K562 (cell line): ENCODE data around the gene GMPR. TPM values are rescaled to one million over a fixed set of nuclear protein-coding genes. Genes with fewer than 3 reads are reported as not detected.
A peak's percentile ranks its signal among the peaks of the same experiment; 100 is the strongest.

ENCODE experiments used
- ATAC-seq: fragments of 200-7000 bp; cut with Tn5 transposase; 3 replicates; pipeline ENCODE4 v1.9.1; 2020; ENCODE audit warnings: moderate library complexity
- BruUV-seq: library from RNA; stranded (reverse); fragments of 400-500 nt; replicated peaks from 2 replicates; lab custom pipeline; 2021; lab: Mats Ljungman, UMichigan
- CTCF ChIA-PET: fragments of 300-600 bp; formaldehyde crosslinking; extraction: SDS; loops from one replicate; lab custom pipeline; 2021; ENCODE audit warnings: low intra/inter-chr PET ratio; lab: Yijun Ruan, JAX
- POLR2A ChIA-PET: fragments of 300-600, 350-650 bp; sonication (Branson Sonifier 250); formaldehyde crosslinking; extraction: SDS; loops from one replicate; lab custom pipeline; 2021; ENCODE audit warnings: antibody characterized with exemption, inconsistent platforms; lab: Yijun Ruan, JAX
- DNase-seq, 4 experiments: peaks; one replicate each; pipeline versions ENCODE4 v3.0.0 to v3.0.0-alpha.2; 2011 to 2018; ENCODE audit warnings: low spot score in 3 of 4, mixed read lengths in 3 of 4; ENCODE audit errors: extremely low read depth in 1 of 4
- FAIRE-seq: peaks from 2 replicates; lab custom pipeline; 2011; peaks lifted over from hg19 to GRCh38; lab: Jason Lieb, UNC
- H2AFZ ChIP-seq: 2 replicates; pipeline ENCODE4 v1.6.0; 2011; ENCODE audit warnings: low read depth, low read length, control low read depth, inconsistent platforms
- H3K27ac ChIP-seq: fragments of 200-600 bp; 3 replicates; pipeline ENCODE4 v1.8.0; 2011; ENCODE audit warnings: low read depth, mild to moderate bottlenecking, control low read depth, inconsistent platforms, low read length, moderate library complexity, mixed read lengths; ENCODE audit errors: extremely low read depth
- H3K27me3 ChIP-seq, 2 experiments: fragments of 300-600 bp in 1 of 2; 2 replicates in 1 of 2; 3 replicates in 1 of 2; pipeline versions ENCODE4 v1.6.0 to v1.8.0; 2011; ENCODE audit warnings: inconsistent platforms in 2 of 2, low read length in 2 of 2, mild to moderate bottlenecking in 1 of 2, mixed read lengths in 1 of 2, moderate library complexity in 1 of 2; ENCODE audit not compliant: control insufficient read depth in 2 of 2, insufficient read depth in 2 of 2
- H3K36me3 ChIP-seq: fragments of 300-600 bp; 3 replicates; pipeline ENCODE4 v1.8.0; 2011; ENCODE audit warnings: mild to moderate bottlenecking, low read length, inconsistent platforms; ENCODE audit not compliant: control insufficient read depth, insufficient read depth
- H3K4me1 ChIP-seq, 2 experiments: fragments of 200-600 bp in 1 of 2; replicated peaks in 1 of 2; 2 replicates in 1 of 2; 3 replicates in 1 of 2; pipeline versions ENCODE4 v1.5.1 to v1.8.0; 2011; ENCODE audit warnings: inconsistent platforms in 2 of 2, low read length in 2 of 2, mild to moderate bottlenecking in 1 of 2, mixed read lengths in 1 of 2, moderate library complexity in 1 of 2; ENCODE audit not compliant: control insufficient read depth in 2 of 2, insufficient read depth in 2 of 2
- H3K4me2 ChIP-seq: 2 replicates; pipeline ENCODE4 v1.6.1; 2011; ENCODE audit warnings: low read length, control low read depth, inconsistent platforms, mixed read lengths; ENCODE audit not compliant: insufficient read depth
- H3K4me3 ChIP-seq: fragments of 200-600 bp; sonication (generic), shearing (Covaris generic); 2 replicates; pipeline ENCODE4 v1.5.1; 2016; ENCODE audit warnings: control low read depth, inconsistent platforms
- H3K79me2 ChIP-seq: fragments of 200-600 bp; 3 replicates; pipeline ENCODE4 v1.8.0; 2011; ENCODE audit warnings: low read length, inconsistent platforms; ENCODE audit not compliant: control insufficient read depth, insufficient read depth
- H3K9ac ChIP-seq, 2 experiments: 2 replicates each; pipeline versions ENCODE4 v1.6.0 to v1.6.1; 2011; ENCODE audit warnings: low read depth in 2 of 2, low read length in 2 of 2, control low read depth in 1 of 2, inconsistent platforms in 1 of 2, mild to moderate bottlenecking in 1 of 2, mixed read lengths in 1 of 2; ENCODE audit not compliant: insufficient read depth in 1 of 2
- H3K9me1 ChIP-seq: one replicate; pipeline ENCODE4 v1.6.0; 2011; ENCODE audit warnings: inconsistent platforms, mild to moderate bottlenecking, low read length, moderate library complexity; ENCODE audit not compliant: control insufficient read depth, insufficient read depth
- H3K9me3 ChIP-seq: replicated peaks from 2 replicates; pipeline ENCODE4 v1.5.1; 2011; ENCODE audit warnings: low read depth, low read length, inconsistent platforms; ENCODE audit not compliant: control insufficient read depth, insufficient read depth
- H4K20me1 ChIP-seq: replicated peaks from 2 replicates; pipeline ENCODE4 v1.6.1; 2011; ENCODE audit warnings: low read length, inconsistent platforms, mixed read lengths; ENCODE audit not compliant: control insufficient read depth, insufficient read depth
- C11orf30 ChIP-seq: fragments of 450-650 bp; IDR thresholded peaks from 2 replicates; pipeline ENCODE4 v1.6.1; 2016; ENCODE audit warnings: low read depth, mild to moderate bottlenecking
- CBX3 ChIP-seq, 2 experiments: IDR thresholded peaks; 1 replicate in 1 of 2; 2 replicates in 1 of 2; pipeline ENCODE4 v1.6.1; 2012; ENCODE audit warnings: inconsistent platforms in 2 of 2, low read length in 2 of 2, borderline replicate concordance in 1 of 2, control low read depth in 1 of 2
- HNRNPL ChIP-seq: fragments of 200-400 bp; formaldehyde crosslinking; IDR thresholded peaks from 2 replicates; pipeline ENCODE4 v1.6.1; 2017; ENCODE audit warnings: low read depth, mild to moderate bottlenecking, low read length
- HOMEZ ChIP-seq: fragments of 250-450 bp; sonication (Bioruptor Pico); IDR thresholded peaks from 2 replicates; pipeline ENCODE4 v1.4.0; 2020; ENCODE audit warnings: mild to moderate bottlenecking, moderate library complexity
- JUND ChIP-seq, 2 experiments: IDR thresholded peaks; 2 replicates in 1 of 2; 3 replicates in 1 of 2; pipeline ENCODE4 v1.6.1; 2011; ENCODE audit warnings: borderline replicate concordance in 2 of 2, low read depth in 2 of 2, low read length in 2 of 2, improper control_type of control experiment in 1 of 2, missing biosample characterization in 1 of 2, missing genetic modification characterization in 1 of 2, missing genetic modification reagents in 1 of 2
- MED1 ChIP-seq: sonication (generic); formaldehyde crosslinking; IDR thresholded peaks from 2 replicates; pipeline ENCODE4 v1.8.1; 2023; ENCODE audit warnings: missing genetic modification reagents, borderline replicate concordance
- MTA3 ChIP-seq: fragments of 450-650 bp; formaldehyde crosslinking; IDR thresholded peaks from 2 replicates; pipeline ENCODE4 v1.6.1; 2017; ENCODE audit warnings: mild to moderate bottlenecking, borderline replicate concordance
- NONO ChIP-seq, 2 experiments: fragments of 200-400 bp in 1 of 2; fragments of 450-650 bp in 1 of 2; formaldehyde crosslinking in 1 of 2; IDR thresholded peaks; 2 replicates each; pipeline ENCODE4 v1.6.1; 2017; ENCODE audit warnings: low read depth in 2 of 2, mild to moderate bottlenecking in 2 of 2, moderate library complexity in 2 of 2, low read length in 1 of 2
- POLR2A ChIP-seq: fragments of 450-650 bp; conservative IDR thresholded peaks from 2 replicates; pipeline ENCODE4 v1.6.1; 2016
- POLR2AphosphoS2 ChIP-seq: IDR thresholded peaks from 2 replicates; pipeline ENCODE4 v1.6.1; 2012; ENCODE audit warnings: low read length, improper control_type of control experiment
- RBM22 ChIP-seq: fragments of 200-400 bp; formaldehyde crosslinking; IDR thresholded peaks from 2 replicates; pipeline ENCODE4 v1.6.1; 2018; ENCODE audit warnings: low read length, low read depth; ENCODE audit not compliant: poor library complexity, severe bottlenecking
- RFX1 ChIP-seq: fragments of 450-650 bp; IDR thresholded peaks from 2 replicates; pipeline ENCODE4 v1.6.1; 2016; ENCODE audit warnings: mild to moderate bottlenecking, moderate library complexity
- STAT6 ChIP-seq: sonication (generic); formaldehyde crosslinking; IDR thresholded peaks from 2 replicates; pipeline ENCODE4 v1.8.1; 2023; ENCODE audit warnings: mild to moderate bottlenecking, missing genetic modification reagents
- ZNF41 ChIP-seq: fragments of 250-450 bp; sonication (Bioruptor Pico); conservative IDR thresholded peaks from 2 replicates; pipeline ENCODE4 v1.4.0; 2020; ENCODE audit warnings: mild to moderate bottlenecking
- ZNF766 ChIP-seq: fragments of 200-800 bp; sonication (Bioruptor generic); conservative IDR thresholded peaks from 2 replicates; pipeline ENCODE4 v1.6.1; 2016; ENCODE audit warnings: missing genetic modification characterization, missing compliant biosample characterization
- WGBS: fragments of 100-300 bp; shearing (Covaris generic); methylation state at CpG from one replicate; pipeline ENCODE4 v1.1.6; 2016; ENCODE audit warnings: low coverage, mixed read lengths; ENCODE audit not compliant: insufficient coverage; ENCODE audit errors: missing lambda C conversion rate; 5-methylcytosine and 5-hydroxymethylcytosine counted together
- in situ Hi-C: fragments of 300-500 bp; cut with MboI; formaldehyde crosslinking; loops from 4 replicates; pipeline ENCODE4 v1.15.0; 2018; ENCODE audit warnings: inconsistent platforms, mixed read lengths
- intact Hi-C: fragments of 100-400 bp; cut with micrococcal nuclease; formaldehyde crosslinking; loops from 2 replicates; pipeline ENCODE4 v1.14.2; 2022
- polyA plus RNA-seq, 8 experiments: library from polyadenylated mRNA; depleted of rRNA in 4 of 8; stranded (reverse) in 5 of 8; unstranded in 3 of 8; fragments of >200 nt; fragmentation: Nextera tagmentation in 2 of 8; fragmentation: Illumina TruSeq in 1 of 8; extraction: Ambion mirVana in 2 of 8; extraction: Trizol in 1 of 8; gene quantifications; 2 replicates each; pipeline versions ENCODE4 v1.2.1 to v1.2.3, GENCODE V29; 2011 to 2014; ENCODE audit warnings: inconsistent platforms in 1 of 8, missing spikeins in 1 of 8
- total RNA-seq, 7 experiments: library from RNA; depleted of rRNA in 6 of 7; stranded (reverse); fragments of >200 nt in 6 of 7; fragmentation: Illumina TruSeq in 2 of 7; extraction: Trizol in 2 of 7; gene quantifications; 2 replicates each; pipeline versions ENCODE4 v1.2.1 to v1.2.3, GENCODE V29; 2011 to 2021; ENCODE audit warnings: low replicate concordance in 1 of 7

Gene GMPR
- total and polyA plus RNA-seq, 9 of the 15 experiments (the other 6 are each of a cell fraction or from before 2014, with no cell fraction given), result 34.6 to 83.7 (median 49.8) TPM

GRCh38 chr6:16302721-16303552 is 64.5 kb downstream of the GMPR start:
- Histone ChIP-seq H3K27me3 (no peaks in the 10 kb centered on the region), H3K4me2 (peak overlapping the region; percentile 51), H3K9ac (peak overlapping the region; percentile 36 to 81), H3K27ac (no peak overlapping the region), H3K36me3 (peaks cover 10% of the 10 kb centered on the region; the same call in 1 of the 3 replicates), H3K9me1 (no peaks in the 10 kb centered on the region), H3K4me1 (peaks cover 8 to 19% of the 10 kb centered on the region in 2 experiments; a peak in 4 of 5 replicates), H3K79me2 (no peaks in the 10 kb centered on the region), H3K4me3 (no peak overlapping the region), H2AFZ (peak overlapping the region; percentile 82), H3K9me3 (no peaks in the 10 kb centered on the region), H4K20me1 (no peaks in the 10 kb centered on the region)
- peak; percentile 19 for FAIRE-seq
- BruUV-seq, result no TSS peak
- 40% methylated on average over 25 of the region's 27 CpGs for WGBS
- ATAC-seq, result peak; percentile 65
- intact Hi-C loops, result no loop called here
- peak in 2 of 4 experiments; percentile 47 to 51 for DNase-seq
- ChIA-PET CTCF (no interaction called here), POLR2A (interaction anchor here (1.0 kb wide), 1 partner anchor 17 kb away, joined by 3 read pairs; no protein-coding TSS in a partner anchor)
- in situ Hi-C loops, result no loop called here
- TF ChIP-seq RFX1 (no peak), MED1 (no peak), ZNF41 (no peak), HNRNPL (no peak), POLR2AphosphoS2 (peak; percentile 76; the same call in 1 of the 2 replicates), CBX3 (IDR thresholded peaks at IDR 0.05; ENCODE audit: borderline replicate concordance in 1 of 2, low read length in 2 of 2) (0 out of 3 replicates have a peak, but pooled peaks of 1 of the 2 experiments have one; percentile 11), JUND (IDR thresholded peaks at IDR 0.05; ENCODE audit: borderline replicate concordance, low read depth, low read length) (no peak), JUND (tag; IDR thresholded peaks at IDR 0.05; ENCODE audit: borderline replicate concordance, low read depth, low read length) (no peak), RBM22 (peak; percentile 50), NONO (IDR thresholded peaks at IDR 0.05; ENCODE audit: low read depth in 2 of 2, low read length in 1 of 2) (no peak), STAT6 (no peak), HOMEZ (CRISPR knock-in tag) (no peak), ZNF766 (CRISPR knock-in tag) (0 out of 2 replicates have a peak, but pooled peaks have one; percentile 34), POLR2A (peak; percentile 26; the same call in 1 of the 2 replicates), C11orf30 (no peak), MTA3 (0 out of 2 replicates have a peak, but pooled peaks have one; percentile 45)
